HL-60 (cell line): ENCODE measurements around the gene HPCAL1.

Experiments
- DNase-seq, 2 experiments: peaks; one replicate each; pipeline ENCODE4 v3.0.0-alpha.2; 2010 to 2020; ENCODE audit warnings: low read depth in 1 of 2, low spot score in 1 of 2
- H3K27ac ChIP-seq: fragments of 250-450 bp; sonication (Bioruptor Pico); replicated peaks from 2 replicates; pipeline ENCODE4 v1.5.1; 2020; ENCODE audit warnings: mild to moderate bottlenecking, moderate library complexity
- H3K27me3 ChIP-seq: fragments of 250-450 bp; sonication (Bioruptor Pico); 2 replicates; pipeline ENCODE4 v1.5.1; 2021; ENCODE audit warnings: mild to moderate bottlenecking, moderate library complexity; ENCODE audit not compliant: insufficient read depth, poor library complexity, severe bottlenecking
- H3K4me3 ChIP-seq: replicated peaks from 2 replicates; pipeline ENCODE4 v1.5.1; 2011; ENCODE audit warnings: mild to moderate bottlenecking, control low read depth, low read length; ENCODE audit not compliant: insufficient read depth
- CTCF ChIP-seq: IDR thresholded peaks from one replicate; pipeline ENCODE4 v1.5.1; 2011; ENCODE audit warnings: low read length, control low read depth, inconsistent platforms; ENCODE audit not compliant: insufficient read depth
- GABPA ChIP-seq: IDR thresholded peaks from 2 replicates; pipeline ENCODE4 v1.6.1; 2012; ENCODE audit warnings: low read depth
- POLR2AphosphoS5 ChIP-seq: IDR thresholded peaks from 2 replicates; pipeline ENCODE4 v1.6.1; 2012; ENCODE audit warnings: low read depth
- REST ChIP-seq: IDR thresholded peaks from 2 replicates; pipeline ENCODE4 v1.6.1; 2012; ENCODE audit warnings: low read depth; ENCODE audit not compliant: insufficient replicate concordance
- SPI1 ChIP-seq: IDR thresholded peaks from 2 replicates; pipeline ENCODE4 v1.6.1; 2012; ENCODE audit warnings: low read depth, mild to moderate bottlenecking, borderline replicate concordance

HPCAL1 gene

GRCh38 chr2:10412380-10412779, 109.7 kb downstream of the HPCAL1 start:
- no peak for TF ChIP-seq GABPA
- no peak for TF ChIP-seq SPI1
- TF ChIP-seq POLR2AphosphoS5 = no peak
- no peak for TF ChIP-seq CTCF
- no peak for TF ChIP-seq REST

GRCh38 chr2:10413503-10413902, 110.8 kb downstream of the HPCAL1 start:
- Histone ChIP-seq H3K27ac (no peak overlapping the region), H3K27me3 (no peaks in the 10 kb centered on the region), H3K4me3 (no peak overlapping the region)
- TF ChIP-seq GABPA (no peak), SPI1 (no peak), POLR2AphosphoS5 (no peak), CTCF (no peak), REST (no peak)
- no peak for DNase-seq

More at GRCh38 chr2:10412380-10412779, 109.7 kb downstream of the HPCAL1 start:
- Histone ChIP-seq H3K27ac (no peak overlapping the region), H3K27me3 (no peaks in the 10 kb centered on the region), H3K4me3 (no peak overlapping the region)
- DNase-seq = peak in 1 of 2 experiments; percentile 31

GRCh38 chr2:10413991-10414451, 111.3 kb downstream of the HPCAL1 start:
- TF ChIP-seq GABPA (no peak), REST (no peak), CTCF (no peak), POLR2AphosphoS5 (no peak), SPI1 (no peak)
- DNase-seq = no peak
- H3K27me3 ChIP-seq = no peaks in the 10 kb centered on the region
- H3K27ac ChIP-seq = no peak overlapping the region
- no peak overlapping the region for H3K4me3 ChIP-seq
